HepG2 (cell line): Measurements from ENCODE around the gene COQ7. TPM values are rescaled to one million over a fixed set of nuclear protein-coding genes. Genes with fewer than 3 reads are reported as not detected.

Source experiments
- EEA1 ChIP-seq: sonication (generic); formaldehyde crosslinking; IDR thresholded peaks from 2 replicates; pipeline ENCODE4 v1.5.1; 2020; ENCODE audit warnings: mild to moderate bottlenecking, missing genetic modification reagents, borderline replicate concordance
- FOXO4 ChIP-seq: sonication (generic); formaldehyde crosslinking; conservative IDR thresholded peaks from 2 replicates; pipeline ENCODE4 v1.8.1; 2023; ENCODE audit warnings: missing genetic modification reagents
- KLF15 ChIP-seq: sonication (generic); formaldehyde crosslinking; IDR thresholded peaks from 2 replicates; pipeline ENCODE4 v1.8.1; 2023; ENCODE audit warnings: borderline replicate concordance, mild to moderate bottlenecking, inconsistent platforms, missing genetic modification reagents, mixed read lengths
- NR3C1 ChIP-seq: sonication (generic); formaldehyde crosslinking; IDR thresholded peaks from 2 replicates; pipeline ENCODE4 v1.4.0; 2020; ENCODE audit warnings: missing genetic modification reagents
- PTBP1 ChIP-seq: fragments of 200-400 bp; formaldehyde crosslinking; IDR thresholded peaks from 2 replicates; pipeline ENCODE4 v1.6.1; 2018; ENCODE audit warnings: low read length, low read depth; ENCODE audit not compliant: poor library complexity, severe bottlenecking
- SETDB1 ChIP-seq: sonication (generic); formaldehyde crosslinking; IDR thresholded peaks from 2 replicates; pipeline ENCODE4 v1.5.1; 2020; ENCODE audit warnings: missing genetic modification reagents, mild to moderate bottlenecking, borderline replicate concordance
- SOX6 ChIP-seq, 2 experiments: fragments of 450-650 bp in 1 of 2; sonication (generic) in 1 of 2; formaldehyde crosslinking in 1 of 2; IDR thresholded peaks; 2 replicates each; pipeline versions ENCODE4 v1.4.0 to v1.6.1; 2017 to 2020; ENCODE audit warnings: antibody characterized with exemption in 1 of 2, mild to moderate bottlenecking in 1 of 2, missing genetic modification reagents in 1 of 2
- TCF7 ChIP-seq: sonication (generic); IDR thresholded peaks from 2 replicates; pipeline ENCODE4 v1.6.1; 2016; ENCODE audit warnings: antibody characterized with exemption, low read depth
- ZFP36L2 ChIP-seq: sonication (generic); formaldehyde crosslinking; IDR thresholded peaks from 2 replicates; pipeline ENCODE4 v1.4.0; 2020; ENCODE audit warnings: missing genetic modification reagents
- ZFY ChIP-seq: sonication (generic); formaldehyde crosslinking; IDR thresholded peaks from 2 replicates; pipeline ENCODE4 v1.4.0; 2020; ENCODE audit warnings: missing genetic modification reagents
- ZNF18 ChIP-seq: sonication (generic); formaldehyde crosslinking; IDR thresholded peaks from 2 replicates; pipeline ENCODE4 v1.8.0; 2022; ENCODE audit warnings: mild to moderate bottlenecking, missing genetic modification reagents; ENCODE audit not compliant: insufficient replicate concordance
- polyA plus RNA-seq, 8 experiments: library from polyadenylated mRNA; depleted of rRNA in 3 of 8; stranded (reverse) in 7 of 8; unstranded in 1 of 8; fragments of >200 nt; fragmentation: Illumina TruSeq in 4 of 8; extraction: Trizol in 4 of 8; gene quantifications; 2 replicates each; pipeline versions ENCODE4 v1.2.1 to v1.2.3, GENCODE V29; 2011 to 2016; ENCODE audit warnings: low read depth in 4 of 8, missing spikeins in 1 of 8, mixed read lengths in 1 of 8; ENCODE audit not compliant: insufficient read depth in 1 of 8
- total RNA-seq, 5 experiments: library from RNA; depleted of rRNA; stranded (reverse); fragments of >200 nt; fragmentation: Illumina TruSeq; extraction: Trizol; gene quantifications; 2 replicates each; pipeline ENCODE4 v1.2.3, GENCODE V29; 2016; ENCODE audit warnings: low read depth in 1 of 5

COQ7 gene
- total and polyA plus RNA-seq, 2 of the 13 experiments (the other 11 are each of a cell fraction or from before 2014, with no cell fraction given), result 20.1 to 45.7 TPM

GRCh38 chr16:19083670-19084069 is 16.3 kb downstream of the COQ7 start (continued):
- TF ChIP-seq FOXO4 (no peak), PTBP1 (no peak), ZFP36L2 (no peak), EEA1 (CRISPR knock-in tag) (no peak), NR3C1 (CRISPR knock-in tag) (no peak), KLF15 (CRISPR knock-in tag) (no peak), SOX6 (IDR thresholded peaks at IDR 0.05) (no peak), SOX6 (CRISPR knock-in tag; IDR thresholded peaks at IDR 0.05) (no peak), TCF7 (no peak), ZNF18 (CRISPR knock-in tag) (no peak), ZFY (CRISPR knock-in tag) (no peak), SETDB1 (CRISPR knock-in tag) (no peak)
